K562 (cell line): Measurements from ENCODE around the gene POMGNT1. TPM values are rescaled to one million over a fixed set of nuclear protein-coding genes. Genes with fewer than 3 reads are reported as not detected.

Source experiments
- ATF1 ChIP-seq, 2 experiments: fragments of 450-650 bp in 1 of 2; IDR thresholded peaks; 2 replicates each; pipeline ENCODE4 v1.6.1; 2016; ENCODE audit warnings: missing compliant biosample characterization in 1 of 2, missing genetic modification characterization in 1 of 2
- EGR1 ChIP-seq: fragments of 450-650 bp; conservative IDR thresholded peaks from 2 replicates; pipeline ENCODE4 v1.6.1; 2017; ENCODE audit warnings: mild to moderate bottlenecking
- FOXA3 ChIP-seq, 2 experiments: fragments of 450-650 bp in 1 of 2; sonication (generic) in 1 of 2; formaldehyde crosslinking; IDR thresholded peaks in 1 of 2; conservative IDR thresholded peaks in 1 of 2; 2 replicates each; pipeline versions ENCODE4 v1.4.0 to v1.8.0; 2020 to 2022; ENCODE audit warnings: mild to moderate bottlenecking in 2 of 2, missing genetic modification reagents in 1 of 2
- MCM5 ChIP-seq: fragments of 450-650 bp; IDR thresholded peaks from 2 replicates; pipeline ENCODE4 v1.6.1; 2016; ENCODE audit warnings: low read depth
- SRSF3 ChIP-seq: fragments of 200-400 bp; formaldehyde crosslinking; IDR thresholded peaks from 2 replicates; pipeline ENCODE4 v1.6.1; 2016; ENCODE audit warnings: mild to moderate bottlenecking, low read length, moderate library complexity; ENCODE audit not compliant: insufficient read depth
- STAT5B ChIP-seq: fragments of 250-450 bp; sonication (Bioruptor Pico); IDR thresholded peaks from 2 replicates; pipeline ENCODE4 v1.8.0; 2021; ENCODE audit warnings: mild to moderate bottlenecking, inconsistent platforms
- ZC3H8 ChIP-seq: fragments of 450-650 bp; IDR thresholded peaks from 2 replicates; pipeline ENCODE4 v1.6.1; 2017
- ZNF197 ChIP-seq: fragments of 200-800 bp; sonication (Bioruptor generic); IDR thresholded peaks from 2 replicates; pipeline ENCODE4 v1.6.1; 2016; ENCODE audit warnings: low read depth, missing genetic modification characterization, missing compliant biosample characterization
- polyA plus RNA-seq, 8 experiments: library from polyadenylated mRNA; depleted of rRNA in 4 of 8; stranded (reverse) in 5 of 8; unstranded in 3 of 8; fragments of >200 nt; fragmentation: Nextera tagmentation in 2 of 8; fragmentation: Illumina TruSeq in 1 of 8; extraction: Ambion mirVana in 2 of 8; extraction: Trizol in 1 of 8; gene quantifications; 2 replicates each; pipeline versions ENCODE4 v1.2.1 to v1.2.3, GENCODE V29; 2011 to 2014; ENCODE audit warnings: inconsistent platforms in 1 of 8, missing spikeins in 1 of 8
- total RNA-seq, 7 experiments: library from RNA; depleted of rRNA in 6 of 7; stranded (reverse); fragments of >200 nt in 6 of 7; fragmentation: Illumina TruSeq in 2 of 7; extraction: Trizol in 2 of 7; gene quantifications; 2 replicates each; pipeline versions ENCODE4 v1.2.1 to v1.2.3, GENCODE V29; 2011 to 2021; ENCODE audit warnings: low replicate concordance in 1 of 7
- TF ChIP-seq, protein P1 (sequence below), 3 experiments: IDR thresholded peaks in 2 of 3; conservative IDR thresholded peaks in 1 of 3; 2 replicates each; pipeline ENCODE4 v1.5.1; 2011 to 2012; ENCODE audit warnings: low read length in 3 of 3, mild to moderate bottlenecking in 3 of 3, control low read depth in 2 of 3, improper control_type of control experiment in 1 of 3, inconsistent platforms in 1 of 3, low read depth in 1 of 3, mixed read lengths in 1 of 3, moderate library complexity in 1 of 3; ENCODE audit not compliant: insufficient read depth in 2 of 3
- TF ChIP-seq, protein P2 (sequence below): fragments of 450-650 bp; IDR thresholded peaks from 2 replicates; pipeline ENCODE4 v1.7.0; 2016; ENCODE audit warnings: borderline replicate concordance
- TF ChIP-seq, protein P3 (sequence below): fragments of 250-450 bp; sonication (Bioruptor Pico); IDR thresholded peaks from 2 replicates; pipeline ENCODE4 v1.5.0; 2020; ENCODE audit warnings: mild to moderate bottlenecking, borderline replicate concordance
- TF ChIP-seq, protein P4 (sequence below), 2 experiments: fragments of 450-650 bp; IDR thresholded peaks; 2 replicates each; pipeline ENCODE4 v1.6.1; 2018; ENCODE audit warnings: mild to moderate bottlenecking in 2 of 2, low read depth in 1 of 2; ENCODE audit not compliant: partially characterized antibody in 2 of 2
- TF ChIP-seq, protein P5 (sequence below): fragments of 450-650 bp; IDR thresholded peaks from 2 replicates; pipeline ENCODE4 v1.6.1; 2014; ENCODE audit warnings: low read depth, mild to moderate bottlenecking, moderate library complexity, borderline replicate concordance

Gene POMGNT1
- total and polyA plus RNA-seq, 9 of the 15 experiments (the other 6 are each of a cell fraction or from before 2014, with no cell fraction given), result 14.1 to 58.9 (median 37.8) TPM

DNA sequence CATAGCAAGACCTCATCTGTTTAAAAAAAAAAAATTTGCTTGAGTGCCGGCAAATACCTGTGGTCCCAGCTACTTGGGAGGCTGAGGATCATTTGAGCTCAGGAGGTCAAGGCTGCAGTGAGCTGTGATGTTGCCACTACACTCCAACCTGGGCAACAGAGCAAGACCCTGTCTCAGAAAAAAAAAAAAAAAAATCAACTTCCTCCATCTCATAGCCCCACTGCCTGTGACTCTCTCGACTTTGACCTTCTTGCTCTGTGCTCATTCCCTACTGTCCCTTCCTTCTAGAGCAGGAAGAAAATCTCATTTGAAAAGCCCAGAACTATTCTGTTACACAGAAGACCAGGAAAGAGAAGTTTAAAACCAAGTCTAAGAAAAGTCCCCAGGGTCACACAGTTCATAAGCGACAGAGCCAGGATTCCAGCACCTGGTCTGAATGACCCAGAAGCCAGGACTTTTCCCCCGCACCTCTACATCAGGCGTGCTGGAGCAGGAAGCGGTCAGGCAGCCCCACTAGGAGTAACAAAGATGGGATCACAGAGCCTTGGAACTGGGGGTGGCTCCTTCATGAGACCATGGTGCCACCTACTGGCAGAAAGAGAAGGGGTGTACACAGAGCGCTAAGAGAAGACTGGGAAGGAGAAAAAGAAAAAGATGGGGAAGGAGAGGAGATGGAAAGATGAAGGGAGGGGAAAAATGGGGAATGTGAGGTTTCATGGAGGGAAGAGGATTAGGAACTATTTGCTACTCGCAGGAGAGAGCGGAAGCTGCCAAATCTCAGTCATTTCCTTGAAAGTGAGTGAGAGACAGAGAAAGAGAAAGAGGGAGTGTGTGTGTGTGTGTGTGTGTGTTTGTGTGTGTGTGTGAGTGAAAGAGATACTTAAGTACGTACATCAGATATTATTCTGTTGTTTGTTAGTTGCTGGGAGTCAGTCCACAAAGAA is 18.8 kb downstream of the POMGNT1 start (continued):
- TF ChIP-seq FOXA3 (CRISPR knock-in tag; conservative IDR thresholded peaks at IDR 0.05 in 1 of 2, IDR thresholded peaks at IDR 0.05 in 1 of 2) (peak; percentile 75 to 81; a peak in 3 of 4 replicates), SRSF3 (no peak), ZNF197 (CRISPR knock-in tag) (no peak; the same call in 1 of the 2 replicates), ATF1 (CRISPR knock-in tag; IDR thresholded peaks at IDR 0.05) (no peak), ATF1 (tag; IDR thresholded peaks at IDR 0.05) (peak; percentile 31; the same call in 1 of the 2 replicates), ZC3H8 (peak; percentile 78; the same call in 1 of the 2 replicates), EGR1 (no peak), MCM5 (peak; percentile 85; the same call in 1 of the 2 replicates), STAT5B (CRISPR knock-in tag) (no peak)
- TF ChIP-seq, protein P1, sequence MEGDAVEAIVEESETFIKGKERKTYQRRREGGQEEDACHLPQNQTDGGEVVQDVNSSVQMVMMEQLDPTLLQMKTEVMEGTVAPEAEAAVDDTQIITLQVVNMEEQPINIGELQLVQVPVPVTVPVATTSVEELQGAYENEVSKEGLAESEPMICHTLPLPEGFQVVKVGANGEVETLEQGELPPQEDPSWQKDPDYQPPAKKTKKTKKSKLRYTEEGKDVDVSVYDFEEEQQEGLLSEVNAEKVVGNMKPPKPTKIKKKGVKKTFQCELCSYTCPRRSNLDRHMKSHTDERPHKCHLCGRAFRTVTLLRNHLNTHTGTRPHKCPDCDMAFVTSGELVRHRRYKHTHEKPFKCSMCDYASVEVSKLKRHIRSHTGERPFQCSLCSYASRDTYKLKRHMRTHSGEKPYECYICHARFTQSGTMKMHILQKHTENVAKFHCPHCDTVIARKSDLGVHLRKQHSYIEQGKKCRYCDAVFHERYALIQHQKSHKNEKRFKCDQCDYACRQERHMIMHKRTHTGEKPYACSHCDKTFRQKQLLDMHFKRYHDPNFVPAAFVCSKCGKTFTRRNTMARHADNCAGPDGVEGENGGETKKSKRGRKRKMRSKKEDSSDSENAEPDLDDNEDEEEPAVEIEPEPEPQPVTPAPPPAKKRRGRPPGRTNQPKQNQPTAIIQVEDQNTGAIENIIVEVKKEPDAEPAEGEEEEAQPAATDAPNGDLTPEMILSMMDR (IDR thresholded peaks at IDR 0.05 in 2 of 3, conservative IDR thresholded peaks at IDR 0.05 in 1 of 3; ENCODE audit: insufficient read depth in 2 of 3, low read depth in 1 of 3, low read length in 3 of 3), result peak; percentile 95 to 98 (median 96)
- TF ChIP-seq, protein P2, sequence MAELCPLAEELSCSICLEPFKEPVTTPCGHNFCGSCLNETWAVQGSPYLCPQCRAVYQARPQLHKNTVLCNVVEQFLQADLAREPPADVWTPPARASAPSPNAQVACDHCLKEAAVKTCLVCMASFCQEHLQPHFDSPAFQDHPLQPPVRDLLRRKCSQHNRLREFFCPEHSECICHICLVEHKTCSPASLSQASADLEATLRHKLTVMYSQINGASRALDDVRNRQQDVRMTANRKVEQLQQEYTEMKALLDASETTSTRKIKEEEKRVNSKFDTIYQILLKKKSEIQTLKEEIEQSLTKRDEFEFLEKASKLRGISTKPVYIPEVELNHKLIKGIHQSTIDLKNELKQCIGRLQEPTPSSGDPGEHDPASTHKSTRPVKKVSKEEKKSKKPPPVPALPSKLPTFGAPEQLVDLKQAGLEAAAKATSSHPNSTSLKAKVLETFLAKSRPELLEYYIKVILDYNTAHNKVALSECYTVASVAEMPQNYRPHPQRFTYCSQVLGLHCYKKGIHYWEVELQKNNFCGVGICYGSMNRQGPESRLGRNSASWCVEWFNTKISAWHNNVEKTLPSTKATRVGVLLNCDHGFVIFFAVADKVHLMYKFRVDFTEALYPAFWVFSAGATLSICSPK, result peak; percentile 89; the same call in 1 of the 2 replicates
- TF ChIP-seq, protein P3, sequence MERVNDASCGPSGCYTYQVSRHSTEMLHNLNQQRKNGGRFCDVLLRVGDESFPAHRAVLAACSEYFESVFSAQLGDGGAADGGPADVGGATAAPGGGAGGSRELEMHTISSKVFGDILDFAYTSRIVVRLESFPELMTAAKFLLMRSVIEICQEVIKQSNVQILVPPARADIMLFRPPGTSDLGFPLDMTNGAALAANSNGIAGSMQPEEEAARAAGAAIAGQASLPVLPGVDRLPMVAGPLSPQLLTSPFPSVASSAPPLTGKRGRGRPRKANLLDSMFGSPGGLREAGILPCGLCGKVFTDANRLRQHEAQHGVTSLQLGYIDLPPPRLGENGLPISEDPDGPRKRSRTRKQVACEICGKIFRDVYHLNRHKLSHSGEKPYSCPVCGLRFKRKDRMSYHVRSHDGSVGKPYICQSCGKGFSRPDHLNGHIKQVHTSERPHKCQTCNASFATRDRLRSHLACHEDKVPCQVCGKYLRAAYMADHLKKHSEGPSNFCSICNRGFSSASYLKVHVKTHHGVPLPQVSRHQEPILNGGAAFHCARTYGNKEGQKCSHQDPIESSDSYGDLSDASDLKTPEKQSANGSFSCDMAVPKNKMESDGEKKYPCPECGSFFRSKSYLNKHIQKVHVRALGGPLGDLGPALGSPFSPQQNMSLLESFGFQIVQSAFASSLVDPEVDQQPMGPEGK (CRISPR knock-in tag), result no peak
- TF ChIP-seq, protein P4, sequence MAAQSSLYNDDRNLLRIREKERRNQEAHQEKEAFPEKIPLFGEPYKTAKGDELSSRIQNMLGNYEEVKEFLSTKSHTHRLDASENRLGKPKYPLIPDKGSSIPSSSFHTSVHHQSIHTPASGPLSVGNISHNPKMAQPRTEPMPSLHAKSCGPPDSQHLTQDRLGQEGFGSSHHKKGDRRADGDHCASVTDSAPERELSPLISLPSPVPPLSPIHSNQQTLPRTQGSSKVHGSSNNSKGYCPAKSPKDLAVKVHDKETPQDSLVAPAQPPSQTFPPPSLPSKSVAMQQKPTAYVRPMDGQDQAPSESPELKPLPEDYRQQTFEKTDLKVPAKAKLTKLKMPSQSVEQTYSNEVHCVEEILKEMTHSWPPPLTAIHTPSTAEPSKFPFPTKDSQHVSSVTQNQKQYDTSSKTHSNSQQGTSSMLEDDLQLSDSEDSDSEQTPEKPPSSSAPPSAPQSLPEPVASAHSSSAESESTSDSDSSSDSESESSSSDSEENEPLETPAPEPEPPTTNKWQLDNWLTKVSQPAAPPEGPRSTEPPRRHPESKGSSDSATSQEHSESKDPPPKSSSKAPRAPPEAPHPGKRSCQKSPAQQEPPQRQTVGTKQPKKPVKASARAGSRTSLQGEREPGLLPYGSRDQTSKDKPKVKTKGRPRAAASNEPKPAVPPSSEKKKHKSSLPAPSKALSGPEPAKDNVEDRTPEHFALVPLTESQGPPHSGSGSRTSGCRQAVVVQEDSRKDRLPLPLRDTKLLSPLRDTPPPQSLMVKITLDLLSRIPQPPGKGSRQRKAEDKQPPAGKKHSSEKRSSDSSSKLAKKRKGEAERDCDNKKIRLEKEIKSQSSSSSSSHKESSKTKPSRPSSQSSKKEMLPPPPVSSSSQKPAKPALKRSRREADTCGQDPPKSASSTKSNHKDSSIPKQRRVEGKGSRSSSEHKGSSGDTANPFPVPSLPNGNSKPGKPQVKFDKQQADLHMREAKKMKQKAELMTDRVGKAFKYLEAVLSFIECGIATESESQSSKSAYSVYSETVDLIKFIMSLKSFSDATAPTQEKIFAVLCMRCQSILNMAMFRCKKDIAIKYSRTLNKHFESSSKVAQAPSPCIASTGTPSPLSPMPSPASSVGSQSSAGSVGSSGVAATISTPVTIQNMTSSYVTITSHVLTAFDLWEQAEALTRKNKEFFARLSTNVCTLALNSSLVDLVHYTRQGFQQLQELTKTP (IDR thresholded peaks at IDR 0.05; ENCODE audit: low read depth in 1 of 2, partially characterized antibody in 2 of 2), result peak in 1 of 2 experiments; percentile 79
- TF ChIP-seq, protein P5, sequence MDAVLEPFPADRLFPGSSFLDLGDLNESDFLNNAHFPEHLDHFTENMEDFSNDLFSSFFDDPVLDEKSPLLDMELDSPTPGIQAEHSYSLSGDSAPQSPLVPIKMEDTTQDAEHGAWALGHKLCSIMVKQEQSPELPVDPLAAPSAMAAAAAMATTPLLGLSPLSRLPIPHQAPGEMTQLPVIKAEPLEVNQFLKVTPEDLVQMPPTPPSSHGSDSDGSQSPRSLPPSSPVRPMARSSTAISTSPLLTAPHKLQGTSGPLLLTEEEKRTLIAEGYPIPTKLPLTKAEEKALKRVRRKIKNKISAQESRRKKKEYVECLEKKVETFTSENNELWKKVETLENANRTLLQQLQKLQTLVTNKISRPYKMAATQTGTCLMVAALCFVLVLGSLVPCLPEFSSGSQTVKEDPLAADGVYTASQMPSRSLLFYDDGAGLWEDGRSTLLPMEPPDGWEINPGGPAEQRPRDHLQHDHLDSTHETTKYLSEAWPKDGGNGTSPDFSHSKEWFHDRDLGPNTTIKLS, result no peak
